ENCODE measurements around the gene BCAS1. TPM values are rescaled to one million over a fixed set of nuclear protein-coding genes. Genes with fewer than 3 reads are reported as not detected.

The BCAS1 gene
- total and polyA plus RNA-seq, 10 of the 15 experiments (the other 5 are each of a cell fraction or from before 2014, with no cell fraction given), result 0.21 to 1.4 (median 0.55) TPM

- no peak for TF ChIP-seq CUX1 (IDR thresholded peaks at IDR 0.05; ENCODE audit: insufficient replicate concordance, low read depth, low read length)
- TF ChIP-seq GABPA (IDR thresholded peaks at IDR 0.05; ENCODE audit: low read depth), result no peak
- no peak for TF ChIP-seq SMC3 (IDR thresholded peaks at IDR 0.05; ENCODE audit: borderline replicate concordance, low read length)
These were observed 19.3 kb downstream of the BCAS1 start (continued) for GRCh38 chr20:54051068-54051467.

DNA sequence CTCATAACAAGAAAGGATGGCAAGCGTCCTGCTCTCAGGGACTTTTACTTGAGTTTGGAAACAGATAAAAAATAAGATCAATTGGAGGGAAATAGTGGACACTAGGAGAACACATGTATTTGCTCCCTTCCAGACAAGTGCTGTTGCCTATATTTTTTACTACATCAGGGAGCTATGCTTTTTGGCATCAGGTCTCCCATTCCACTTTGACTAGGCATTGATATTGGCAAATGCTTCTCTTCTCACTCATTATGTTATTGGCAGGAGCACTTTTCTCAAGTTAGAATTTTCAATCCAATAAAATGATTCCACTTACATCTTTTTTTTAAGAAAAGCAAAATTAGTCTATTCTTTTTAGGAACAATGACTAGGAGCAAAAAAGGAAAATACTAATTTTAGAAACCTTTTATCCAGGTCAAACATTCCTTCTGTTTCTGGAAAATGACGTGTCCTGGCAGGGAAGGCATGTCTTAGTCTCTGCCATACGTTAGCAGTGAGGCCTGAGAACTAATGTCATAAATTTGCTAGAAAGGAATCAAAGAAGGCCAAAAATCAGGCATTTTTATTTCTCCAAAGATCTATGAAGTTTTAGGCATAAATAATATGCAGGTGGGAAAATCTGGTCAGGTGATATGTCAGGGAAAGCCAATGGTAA is 21.4 kb downstream of the BCAS1 start:
- Histone ChIP-seq H3K9ac (ENCODE audit: control insufficient read depth, insufficient read depth, low read length) (no peak overlapping the region), H3K36me3 (ENCODE audit: control insufficient read depth in 2 of 2, insufficient read depth in 2 of 2, low read length in 1 of 2) (no peaks in the 10 kb centered on the region), H3K4me1 (ENCODE audit: control insufficient read depth, insufficient read depth, low read length) (peaks cover 7% of the 10 kb centered on the region; the same call in 1 of the 2 replicates), H3K9me3 (replicated peaks; ENCODE audit: control insufficient read depth, insufficient read depth, low read length) (peaks cover 9% of the 10 kb centered on the region; the same call in 2 of the 3 replicates), H3K27me3 (replicated peaks in 1 of 2; ENCODE audit: control insufficient read depth in 2 of 2, insufficient read depth in 2 of 2, low read length in 1 of 2) (no peaks in the 10 kb centered on the region), H3K79me2 (ENCODE audit: control insufficient read depth, insufficient read depth, low read length) (no peaks in the 10 kb centered on the region), H4K20me1 (ENCODE audit: control insufficient read depth, insufficient read depth) (no peaks in the 10 kb centered on the region), H3K4me3 (no peak overlapping the region), H2AFZ (ENCODE audit: control insufficient read depth, low read depth, low read length) (no peak overlapping the region), H3K27ac (ENCODE audit: control insufficient read depth, insufficient read depth) (no peak overlapping the region), H3K4me2 (ENCODE audit: control insufficient read depth, insufficient read depth) (no peak overlapping the region)
- FAIRE-seq, result no peak
- POLR2A ChIA-PET, result no interaction called here
- CTCF ChIA-PET, result interaction anchor here (0.9 kb wide), 1 partner anchor 12 kb away, joined by 3 read pairs; no protein-coding TSS in a partner anchor
- RAD21 ChIA-PET (ENCODE audit: unreplicated experiment), result no interaction called here
- 95% methylated on average over 3 of the region's 3 CpGs for WGBS (ENCODE audit: insufficient coverage, insufficient replicate concordance, low lambda C conversion rate, missing lambda C conversion rate)
- ATAC-seq, result no peak
- SMC1A ChIA-PET (ENCODE audit: uncharacterized antibody, unreplicated experiment), result interaction anchor here (0.6 to 2.4 kb wide), 2 partner anchors 13 to 925 kb away, joined by 3 to 8 read pairs; no protein-coding TSS in a partner anchor
- BruUV-seq (replicated peaks), result no TSS peak
- no peak for DNase-seq (ENCODE audit: low read depth, low spot score)
- intact Hi-C loops (cut with micrococcal nuclease; ENCODE audit: unreplicated experiment) (no loop called here), in situ Hi-C loops (cut with MboI) (no loop called here)
- TF ChIP-seq, protein P1, sequence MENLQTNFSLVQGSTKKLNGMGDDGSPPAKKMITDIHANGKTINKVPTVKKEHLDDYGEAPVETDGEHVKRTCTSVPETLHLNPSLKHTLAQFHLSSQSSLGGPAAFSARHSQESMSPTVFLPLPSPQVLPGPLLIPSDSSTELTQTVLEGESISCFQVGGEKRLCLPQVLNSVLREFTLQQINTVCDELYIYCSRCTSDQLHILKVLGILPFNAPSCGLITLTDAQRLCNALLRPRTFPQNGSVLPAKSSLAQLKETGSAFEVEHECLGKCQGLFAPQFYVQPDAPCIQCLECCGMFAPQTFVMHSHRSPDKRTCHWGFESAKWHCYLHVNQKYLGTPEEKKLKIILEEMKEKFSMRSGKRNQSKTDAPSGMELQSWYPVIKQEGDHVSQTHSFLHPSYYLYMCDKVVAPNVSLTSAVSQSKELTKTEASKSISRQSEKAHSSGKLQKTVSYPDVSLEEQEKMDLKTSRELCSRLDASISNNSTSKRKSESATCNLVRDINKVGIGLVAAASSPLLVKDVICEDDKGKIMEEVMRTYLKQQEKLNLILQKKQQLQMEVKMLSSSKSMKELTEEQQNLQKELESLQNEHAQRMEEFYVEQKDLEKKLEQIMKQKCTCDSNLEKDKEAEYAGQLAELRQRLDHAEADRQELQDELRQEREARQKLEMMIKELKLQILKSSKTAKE (IDR thresholded peaks at IDR 0.05; ENCODE audit: low read depth, poor library complexity, severe bottlenecking), result no peak
- TF ChIP-seq CHD4 (IDR thresholded peaks at IDR 0.05), result no peak
- TF ChIP-seq, protein P2, sequence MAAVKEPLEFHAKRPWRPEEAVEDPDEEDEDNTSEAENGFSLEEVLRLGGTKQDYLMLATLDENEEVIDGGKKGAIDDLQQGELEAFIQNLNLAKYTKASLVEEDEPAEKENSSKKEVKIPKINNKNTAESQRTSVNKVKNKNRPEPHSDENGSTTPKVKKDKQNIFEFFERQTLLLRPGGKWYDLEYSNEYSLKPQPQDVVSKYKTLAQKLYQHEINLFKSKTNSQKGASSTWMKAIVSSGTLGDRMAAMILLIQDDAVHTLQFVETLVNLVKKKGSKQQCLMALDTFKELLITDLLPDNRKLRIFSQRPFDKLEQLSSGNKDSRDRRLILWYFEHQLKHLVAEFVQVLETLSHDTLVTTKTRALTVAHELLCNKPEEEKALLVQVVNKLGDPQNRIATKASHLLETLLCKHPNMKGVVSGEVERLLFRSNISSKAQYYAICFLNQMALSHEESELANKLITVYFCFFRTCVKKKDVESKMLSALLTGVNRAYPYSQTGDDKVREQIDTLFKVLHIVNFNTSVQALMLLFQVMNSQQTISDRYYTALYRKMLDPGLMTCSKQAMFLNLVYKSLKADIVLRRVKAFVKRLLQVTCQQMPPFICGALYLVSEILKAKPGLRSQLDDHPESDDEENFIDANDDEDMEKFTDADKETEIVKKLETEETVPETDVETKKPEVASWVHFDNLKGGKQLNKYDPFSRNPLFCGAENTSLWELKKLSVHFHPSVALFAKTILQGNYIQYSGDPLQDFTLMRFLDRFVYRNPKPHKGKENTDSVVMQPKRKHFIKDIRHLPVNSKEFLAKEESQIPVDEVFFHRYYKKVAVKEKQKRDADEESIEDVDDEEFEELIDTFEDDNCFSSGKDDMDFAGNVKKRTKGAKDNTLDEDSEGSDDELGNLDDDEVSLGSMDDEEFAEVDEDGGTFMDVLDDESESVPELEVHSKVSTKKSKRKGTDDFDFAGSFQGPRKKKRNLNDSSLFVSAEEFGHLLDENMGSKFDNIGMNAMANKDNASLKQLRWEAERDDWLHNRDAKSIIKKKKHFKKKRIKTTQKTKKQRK (IDR thresholded peaks at IDR 0.05; ENCODE audit: low read depth, low read length), result no peak
- TF ChIP-seq PKNOX1 (IDR thresholded peaks at IDR 0.05), result no peak
